HL-60 (cell line): ENCODE measurements around the gene JMJD1C.
"Not testable (repeated sequence)": the region's sequence is repeated elsewhere in the genome, so short reads cannot be mapped to it uniquely, and the experiment has no call there.

Experiments
- GABPA ChIP-seq: IDR thresholded peaks from 2 replicates; pipeline ENCODE4 v1.6.1; 2012; ENCODE audit warnings: low read depth
- SPI1 ChIP-seq: IDR thresholded peaks from 2 replicates; pipeline ENCODE4 v1.6.1; 2012; ENCODE audit warnings: low read depth, mild to moderate bottlenecking, borderline replicate concordance
- TF ChIP-seq, protein P1 (sequence below): IDR thresholded peaks from one replicate; pipeline ENCODE4 v1.5.1; 2011; ENCODE audit warnings: low read length, control low read depth, inconsistent platforms; ENCODE audit not compliant: insufficient read depth

GRCh38 chr10:63235136-63235535 lies 230.6 kb downstream of the JMJD1C start:
- TF ChIP-seq GABPA, SPI1: not testable (repeated sequence)
- TF ChIP-seq, protein P1, sequence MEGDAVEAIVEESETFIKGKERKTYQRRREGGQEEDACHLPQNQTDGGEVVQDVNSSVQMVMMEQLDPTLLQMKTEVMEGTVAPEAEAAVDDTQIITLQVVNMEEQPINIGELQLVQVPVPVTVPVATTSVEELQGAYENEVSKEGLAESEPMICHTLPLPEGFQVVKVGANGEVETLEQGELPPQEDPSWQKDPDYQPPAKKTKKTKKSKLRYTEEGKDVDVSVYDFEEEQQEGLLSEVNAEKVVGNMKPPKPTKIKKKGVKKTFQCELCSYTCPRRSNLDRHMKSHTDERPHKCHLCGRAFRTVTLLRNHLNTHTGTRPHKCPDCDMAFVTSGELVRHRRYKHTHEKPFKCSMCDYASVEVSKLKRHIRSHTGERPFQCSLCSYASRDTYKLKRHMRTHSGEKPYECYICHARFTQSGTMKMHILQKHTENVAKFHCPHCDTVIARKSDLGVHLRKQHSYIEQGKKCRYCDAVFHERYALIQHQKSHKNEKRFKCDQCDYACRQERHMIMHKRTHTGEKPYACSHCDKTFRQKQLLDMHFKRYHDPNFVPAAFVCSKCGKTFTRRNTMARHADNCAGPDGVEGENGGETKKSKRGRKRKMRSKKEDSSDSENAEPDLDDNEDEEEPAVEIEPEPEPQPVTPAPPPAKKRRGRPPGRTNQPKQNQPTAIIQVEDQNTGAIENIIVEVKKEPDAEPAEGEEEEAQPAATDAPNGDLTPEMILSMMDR, result not testable (repeated sequence)
